HEK293 (cell line): ENCODE measurements around the gene PNPLA6.

Source experiments
- BCL11A ChIP-seq: fragments of 450-650 bp; formaldehyde crosslinking; IDR thresholded peaks from 2 replicates; pipeline ENCODE4 v1.5.1; 2016; ENCODE audit warnings: low read depth, missing biosample characterization, missing genetic modification characterization
- KLF9 ChIP-seq: fragments of 450-650 bp; formaldehyde crosslinking; IDR thresholded peaks from 2 replicates; pipeline ENCODE4 v1.5.1; 2016; ENCODE audit warnings: missing biosample characterization, missing genetic modification characterization, low read depth

GRCh38 chr19:7558667-7559066, 23.1 kb downstream of the PNPLA6 start:
- TF ChIP-seq KLF9 (tag by site-specific recombination) (no peak), BCL11A (tag by site-specific recombination) (no peak)
